ENCODE results near the gene TPH2.

Gene TPH2

GRCh38 chr12:72011374-72011773 lies 72.7 kb downstream of the TPH2 start:
- H3K27me3 ChIP-seq (ENCODE audit: control insufficient read depth in 1 of 2, insufficient read depth in 2 of 2, low read length in 2 of 2) = no peaks in the 10 kb centered on the region
- no peaks in the 10 kb centered on the region for H3K4me1 ChIP-seq (ENCODE audit: insufficient read depth, low read length)
- H3K27ac ChIP-seq (ENCODE audit: low read depth, low read length) = no peak overlapping the region
- H3K9me3 ChIP-seq (ENCODE audit: low read length) = no peaks in the 10 kb centered on the region
- no peak overlapping the region for H3K4me3 ChIP-seq (ENCODE audit: low read depth in 1 of 2, low read length in 2 of 2)
- H3K36me3 ChIP-seq (ENCODE audit: insufficient read depth, low read length) = no peaks in the 10 kb centered on the region
- H3K9ac ChIP-seq (ENCODE audit: low read length) = no peak overlapping the region

GRCh38 chr12:72012874-72013273 lies 74.2 kb downstream of the TPH2 start:
- Histone ChIP-seq H3K4me1 (ENCODE audit: insufficient read depth, low read length) (no peaks in the 10 kb centered on the region), H3K27ac (ENCODE audit: low read depth, low read length) (no peak overlapping the region), H3K4me3 (ENCODE audit: low read depth in 1 of 2, low read length in 2 of 2) (no peak overlapping the region), H3K9ac (ENCODE audit: low read length) (no peak overlapping the region), H3K36me3 (ENCODE audit: insufficient read depth, low read length) (no peaks in the 10 kb centered on the region), H3K9me3 (ENCODE audit: low read length) (no peaks in the 10 kb centered on the region), H3K27me3 (ENCODE audit: control insufficient read depth in 1 of 2, insufficient read depth in 2 of 2, low read length in 2 of 2) (no peaks in the 10 kb centered on the region)

- H3K27me3 ChIP-seq (ENCODE audit: control insufficient read depth in 1 of 2, insufficient read depth in 2 of 2, low read length in 2 of 2) = no peaks in the 10 kb centered on the region
- no peaks in the 10 kb centered on the region for H3K9me3 ChIP-seq (ENCODE audit: low read length)
- no peak overlapping the region for H3K4me3 ChIP-seq (ENCODE audit: low read depth in 1 of 2, low read length in 2 of 2)
- no peak overlapping the region for H3K27ac ChIP-seq (ENCODE audit: low read depth, low read length)
- no peaks in the 10 kb centered on the region for H3K36me3 ChIP-seq (ENCODE audit: insufficient read depth, low read length)
- H3K4me1 ChIP-seq (ENCODE audit: insufficient read depth, low read length) = no peaks in the 10 kb centered on the region
- no peak overlapping the region for H3K9ac ChIP-seq (ENCODE audit: low read length)
These were observed 77.2 kb downstream of the TPH2 start for GRCh38 chr12:72015895-72016294.

GRCh38 chr12:72017054-72017651 lies 78.5 kb downstream of the TPH2 start:
- Histone ChIP-seq H3K9ac (ENCODE audit: low read length) (no peak overlapping the region), H3K4me3 (ENCODE audit: low read depth in 1 of 2, low read length in 2 of 2) (no peak overlapping the region), H3K4me1 (ENCODE audit: insufficient read depth, low read length) (no peaks in the 10 kb centered on the region), H3K36me3 (ENCODE audit: insufficient read depth, low read length) (no peaks in the 10 kb centered on the region), H3K27ac (ENCODE audit: low read depth, low read length) (no peak overlapping the region), H3K27me3 (ENCODE audit: control insufficient read depth in 1 of 2, insufficient read depth in 2 of 2, low read length in 2 of 2) (no peaks in the 10 kb centered on the region), H3K9me3 (ENCODE audit: low read length) (no peaks in the 10 kb centered on the region)

- Histone ChIP-seq H3K4me1 (ENCODE audit: insufficient read depth, low read length) (no peaks in the 10 kb centered on the region), H3K36me3 (ENCODE audit: insufficient read depth, low read length) (no peaks in the 10 kb centered on the region), H3K27me3 (ENCODE audit: control insufficient read depth in 1 of 2, insufficient read depth in 2 of 2, low read length in 2 of 2) (no peaks in the 10 kb centered on the region), H3K27ac (ENCODE audit: low read depth, low read length) (no peak overlapping the region), H3K9ac (ENCODE audit: low read length) (no peak overlapping the region), H3K9me3 (ENCODE audit: low read length) (no peaks in the 10 kb centered on the region), H3K4me3 (ENCODE audit: low read depth in 1 of 2, low read length in 2 of 2) (no peak overlapping the region)
These were observed 79.4 kb downstream of the TPH2 start for GRCh38 chr12:72018036-72018435.

- H3K27ac ChIP-seq (ENCODE audit: low read depth, low read length) = no peak overlapping the region
- no peaks in the 10 kb centered on the region for H3K27me3 ChIP-seq (ENCODE audit: control insufficient read depth in 1 of 2, insufficient read depth in 2 of 2, low read length in 2 of 2)
- H3K4me3 ChIP-seq (ENCODE audit: low read depth in 1 of 2, low read length in 2 of 2) = no peak overlapping the region
- H3K4me1 ChIP-seq (ENCODE audit: insufficient read depth, low read length) = no peaks in the 10 kb centered on the region
- no peak overlapping the region for H3K9ac ChIP-seq (ENCODE audit: low read length)
- no peaks in the 10 kb centered on the region for H3K9me3 ChIP-seq (ENCODE audit: low read length)
- H3K36me3 ChIP-seq (ENCODE audit: insufficient read depth, low read length) = no peaks in the 10 kb centered on the region
These were observed 86.0 kb downstream of the TPH2 start for GRCh38 chr12:72024613-72025012.

- no peak overlapping the region for H3K27ac ChIP-seq (ENCODE audit: low read depth, low read length)
- H3K27me3 ChIP-seq (ENCODE audit: control insufficient read depth in 1 of 2, insufficient read depth in 2 of 2, low read length in 2 of 2) = no peaks in the 10 kb centered on the region
- H3K4me1 ChIP-seq (ENCODE audit: insufficient read depth, low read length) = no peaks in the 10 kb centered on the region
- no peak overlapping the region for H3K9ac ChIP-seq (ENCODE audit: low read length)
- H3K9me3 ChIP-seq (ENCODE audit: low read length) = no peaks in the 10 kb centered on the region
- no peaks in the 10 kb centered on the region for H3K36me3 ChIP-seq (ENCODE audit: insufficient read depth, low read length)
- H3K4me3 ChIP-seq (ENCODE audit: low read depth in 1 of 2, low read length in 2 of 2) = no peak overlapping the region
These were observed 86.9 kb downstream of the TPH2 start for GRCh38 chr12:72025524-72025923.

- H3K36me3 ChIP-seq (ENCODE audit: insufficient read depth, low read length) = no peaks in the 10 kb centered on the region
- H3K27me3 ChIP-seq (ENCODE audit: control insufficient read depth in 1 of 2, insufficient read depth in 2 of 2, low read length in 2 of 2) = no peaks in the 10 kb centered on the region
- H3K4me3 ChIP-seq (ENCODE audit: low read depth in 1 of 2, low read length in 2 of 2) = no peak overlapping the region
- H3K9me3 ChIP-seq (ENCODE audit: low read length) = no peaks in the 10 kb centered on the region
- no peaks in the 10 kb centered on the region for H3K4me1 ChIP-seq (ENCODE audit: insufficient read depth, low read length)
- H3K9ac ChIP-seq (ENCODE audit: low read length) = no peak overlapping the region
- H3K27ac ChIP-seq (ENCODE audit: low read depth, low read length) = no peak overlapping the region
These were observed 90.3 kb downstream of the TPH2 start for GRCh38 chr12:72028966-72029365.

GRCh38 chr12:72030277-72030676 lies 91.6 kb downstream of the TPH2 start:
- H3K36me3 ChIP-seq (ENCODE audit: insufficient read depth, low read length) = no peaks in the 10 kb centered on the region
- H3K9me3 ChIP-seq (ENCODE audit: low read length) = no peaks in the 10 kb centered on the region
- H3K4me3 ChIP-seq (ENCODE audit: low read depth in 1 of 2, low read length in 2 of 2) = no peak overlapping the region
- H3K9ac ChIP-seq (ENCODE audit: low read length) = no peak overlapping the region
- no peak overlapping the region for H3K27ac ChIP-seq (ENCODE audit: low read depth, low read length)
- H3K4me1 ChIP-seq (ENCODE audit: insufficient read depth, low read length) = no peaks in the 10 kb centered on the region
- H3K27me3 ChIP-seq (ENCODE audit: control insufficient read depth in 1 of 2, insufficient read depth in 2 of 2, low read length in 2 of 2) = no peaks in the 10 kb centered on the region

- Histone ChIP-seq H3K4me1 (ENCODE audit: insufficient read depth, low read length) (no peaks in the 10 kb centered on the region), H3K9me3 (ENCODE audit: low read length) (no peaks in the 10 kb centered on the region), H3K27me3 (ENCODE audit: control insufficient read depth in 1 of 2, insufficient read depth in 2 of 2, low read length in 2 of 2) (no peaks in the 10 kb centered on the region), H3K36me3 (ENCODE audit: insufficient read depth, low read length) (no peaks in the 10 kb centered on the region), H3K27ac (ENCODE audit: low read depth, low read length) (no peak overlapping the region), H3K4me3 (ENCODE audit: low read depth in 1 of 2, low read length in 2 of 2) (no peak overlapping the region), H3K9ac (ENCODE audit: low read length) (no peak overlapping the region)
These were observed 92.4 kb downstream of the TPH2 start for GRCh38 chr12:72031066-72031465.

- Histone ChIP-seq H3K36me3 (ENCODE audit: insufficient read depth, low read length) (no peaks in the 10 kb centered on the region), H3K27me3 (ENCODE audit: control insufficient read depth in 1 of 2, insufficient read depth in 2 of 2, low read length in 2 of 2) (no peaks in the 10 kb centered on the region), H3K4me1 (ENCODE audit: insufficient read depth, low read length) (no peaks in the 10 kb centered on the region), H3K9ac (ENCODE audit: low read length) (no peak overlapping the region), H3K27ac (ENCODE audit: low read depth, low read length) (no peak overlapping the region), H3K4me3 (ENCODE audit: low read depth in 1 of 2, low read length in 2 of 2) (no peak overlapping the region), H3K9me3 (ENCODE audit: low read length) (no peaks in the 10 kb centered on the region)
These were observed 95.3 kb downstream of the TPH2 start for GRCh38 chr12:72033991-72034390.

GRCh38 chr12:72035625-72036024 lies 97.0 kb downstream of the TPH2 start:
- Histone ChIP-seq H3K9me3 (ENCODE audit: low read length) (no peaks in the 10 kb centered on the region), H3K4me3 (ENCODE audit: low read depth in 1 of 2, low read length in 2 of 2) (no peak overlapping the region), H3K36me3 (ENCODE audit: insufficient read depth, low read length) (no peaks in the 10 kb centered on the region), H3K27me3 (ENCODE audit: control insufficient read depth in 1 of 2, insufficient read depth in 2 of 2, low read length in 2 of 2) (no peaks in the 10 kb centered on the region), H3K27ac (ENCODE audit: low read depth, low read length) (no peak overlapping the region), H3K4me1 (ENCODE audit: insufficient read depth, low read length) (no peaks in the 10 kb centered on the region), H3K9ac (ENCODE audit: low read length) (no peak overlapping the region)
